Activated CD8-positive, alpha-beta T cell treated with anti-CD3 and anti-CD28 coated beads for 36 hours (primary cell): ENCODE data around the gene TMEM108. TPM values are rescaled to one million over a fixed set of nuclear protein-coding genes. Genes with fewer than 3 reads are reported as not detected.

Source experiments
- ATAC-seq: fragments of 200-7000 bp; cut with Tn5 transposase; one replicate; pipeline ENCODE4 v1.10.0; 2021; ENCODE audit warnings: mild to moderate bottlenecking, moderate library complexity
- CTCF ChIA-PET: fragments of 350-600 bp; sonication (Branson Sonifier 250); formaldehyde crosslinking; loops from one replicate; lab custom pipeline; 2021; ENCODE audit warnings: antibody characterized with exemption; lab: Charles Lee
- POLR2A ChIA-PET: fragments of 350-600 bp; sonication (Branson Sonifier 250); formaldehyde crosslinking; loops from one replicate; lab custom pipeline; 2021; ENCODE audit warnings: antibody characterized with exemption; lab: Charles Lee
- DNase-seq: peaks from one replicate; pipeline ENCODE4 v3.0.0-alpha.2; 2020
- H3K27ac Mint-ChIP-seq: one replicate; pipeline ENCODE4 v1.8.0; 2021; ENCODE audit warnings: mild to moderate bottlenecking, mixed read lengths
- H3K27me3 Mint-ChIP-seq: one replicate; pipeline ENCODE4 v1.8.0; 2021; ENCODE audit warnings: mixed read lengths
- H3K36me3 Mint-ChIP-seq: one replicate; pipeline ENCODE4 v1.8.0; 2021; ENCODE audit warnings: low read depth, mixed read lengths
- H3K4me1 Mint-ChIP-seq: one replicate; pipeline ENCODE4 v1.8.0; 2021; ENCODE audit warnings: low read depth, mixed read lengths
- H3K4me3 Mint-ChIP-seq: one replicate; pipeline ENCODE4 v1.8.0; 2021; ENCODE audit warnings: mild to moderate bottlenecking, moderate library complexity, mixed read lengths
- H3K9me3 Mint-ChIP-seq: one replicate; pipeline ENCODE4 v1.8.0; 2021; ENCODE audit warnings: mixed read lengths
- CTCF ChIP-seq: fragments of 200-600 bp; IDR thresholded peaks from one replicate; pipeline ENCODE4 v1.8.0; 2022; ENCODE audit warnings: antibody characterized with exemption, mild to moderate bottlenecking
- intact Hi-C: fragments of 100-400 bp; cut with micrococcal nuclease; formaldehyde crosslinking; loops from one replicate; pipeline ENCODE4 v1.10.0; 2022
- total RNA-seq, 2 experiments: library from RNA; stranded (reverse); gene quantifications; one replicate each; pipeline ENCODE4 v1.2.3, GENCODE V29; 2021

The TMEM108 gene
- total RNA-seq, 2 experiments from 2014 or later: not detected

DNA sequence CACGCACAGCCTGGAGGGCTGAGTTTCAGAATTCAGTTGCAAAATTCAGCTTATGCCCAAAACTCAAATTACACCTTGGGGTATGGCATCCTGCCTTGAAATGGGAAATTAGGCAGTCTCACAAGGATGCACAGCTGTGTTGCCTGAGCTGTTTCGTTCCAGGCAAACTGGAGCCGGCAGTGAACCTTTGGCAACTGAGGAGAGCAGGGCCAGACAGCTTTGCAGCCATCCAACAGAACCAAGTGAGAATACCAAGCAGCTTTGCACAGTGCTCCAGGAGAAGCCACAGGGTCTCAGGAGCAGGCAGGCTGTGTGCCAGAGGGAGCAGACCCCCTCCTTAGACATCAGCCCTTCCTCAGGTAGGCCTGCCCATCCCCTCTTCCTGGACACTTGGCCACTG, 329.2 kb downstream of the TMEM108 start:
- Mint-ChIP-seq H3K4me3 (no peak overlapping the region), H3K27me3 (no peaks in the 10 kb centered on the region), H3K36me3 (no peaks in the 10 kb centered on the region), H3K9me3 (no peaks in the 10 kb centered on the region), H3K27ac (no peak overlapping the region), H3K4me1 (no peaks in the 10 kb centered on the region)
- no peak for TF ChIP-seq CTCF
- intact Hi-C loops: no loop called here
- ATAC-seq (no peak), DNase-seq (no peak)
- ChIA-PET POLR2A (no interaction called here), CTCF (interaction anchor here (1.2 to 1.5 kb wide), 3 partner anchors 9 to 636 kb away, joined by 3 to 4 read pairs (median 3); no protein-coding TSS in a partner anchor)

- intact Hi-C loops: no loop called here
- Mint-ChIP-seq H3K4me1 (no peaks in the 10 kb centered on the region), H3K27ac (no peak overlapping the region), H3K9me3 (no peaks in the 10 kb centered on the region), H3K36me3 (no peaks in the 10 kb centered on the region), H3K4me3 (no peak overlapping the region), H3K27me3 (no peaks in the 10 kb centered on the region)
- CTCF ChIA-PET: interaction anchor here (1.2 to 1.5 kb wide), 3 partner anchors 9 to 18 kb away, joined by 3 read pairs; no protein-coding TSS in a partner anchor
- POLR2A ChIA-PET: interaction anchor here (0.6 kb wide), 1 partner anchor 592 kb away, joined by 4 read pairs; no protein-coding TSS in a partner anchor
- no peak for DNase-seq
- no peak for TF ChIP-seq CTCF
- ATAC-seq: no peak
These were observed 329.8 kb downstream of the TMEM108 start for GRCh38 chr3:133367956-133368355.

DNA sequence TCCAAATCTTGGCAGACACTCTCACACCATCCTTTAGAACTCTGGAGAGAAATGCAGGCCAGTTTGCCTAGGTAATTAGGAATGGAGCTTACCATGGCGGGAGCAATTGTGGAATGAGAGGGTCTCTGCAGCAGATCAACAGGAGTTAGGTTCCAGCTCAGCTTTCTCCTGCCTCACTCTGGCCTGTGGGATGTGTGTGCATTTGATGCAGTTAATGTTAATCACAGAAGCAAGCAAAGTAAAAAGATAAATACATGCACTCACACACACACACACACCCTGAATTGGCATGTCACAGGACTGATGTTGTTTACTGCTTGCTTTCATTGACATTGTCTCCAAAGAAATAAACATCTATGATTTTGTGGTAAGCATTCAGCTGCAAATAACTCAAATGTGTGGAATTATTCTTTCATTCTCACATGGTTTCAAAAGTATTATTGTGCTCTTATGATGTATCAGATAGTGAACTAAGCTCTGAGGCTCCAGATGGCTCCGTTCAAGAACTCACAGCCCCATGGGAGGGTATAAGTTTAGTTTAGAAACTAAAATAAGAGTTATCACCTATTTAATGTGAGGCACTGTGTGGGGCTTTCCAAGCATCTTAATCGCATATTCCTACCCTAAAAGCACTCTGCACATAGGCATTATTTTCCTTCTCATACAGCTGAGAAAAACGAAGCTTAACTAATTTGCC, 330.3 kb downstream of the TMEM108 start:
- H3K27me3 Mint-ChIP-seq: no peaks in the 10 kb centered on the region
- H3K4me1 Mint-ChIP-seq: no peaks in the 10 kb centered on the region
- DNase-seq (no peak), ATAC-seq (no peak)
- ChIA-PET POLR2A (interaction anchor here (0.6 kb wide), 1 partner anchor 592 kb away, joined by 4 read pairs; no protein-coding TSS in a partner anchor), CTCF (interaction anchor here (1.2 to 1.5 kb wide), 3 partner anchors 8 to 18 kb away, joined by 3 read pairs; no protein-coding TSS in a partner anchor)
- H3K36me3 Mint-ChIP-seq: no peaks in the 10 kb centered on the region
- no peak for TF ChIP-seq CTCF
- intact Hi-C loops: no loop called here
- no peak overlapping the region for H3K27ac Mint-ChIP-seq
- H3K4me3 Mint-ChIP-seq: no peak overlapping the region
- H3K9me3 Mint-ChIP-seq: no peaks in the 10 kb centered on the region

DNA sequence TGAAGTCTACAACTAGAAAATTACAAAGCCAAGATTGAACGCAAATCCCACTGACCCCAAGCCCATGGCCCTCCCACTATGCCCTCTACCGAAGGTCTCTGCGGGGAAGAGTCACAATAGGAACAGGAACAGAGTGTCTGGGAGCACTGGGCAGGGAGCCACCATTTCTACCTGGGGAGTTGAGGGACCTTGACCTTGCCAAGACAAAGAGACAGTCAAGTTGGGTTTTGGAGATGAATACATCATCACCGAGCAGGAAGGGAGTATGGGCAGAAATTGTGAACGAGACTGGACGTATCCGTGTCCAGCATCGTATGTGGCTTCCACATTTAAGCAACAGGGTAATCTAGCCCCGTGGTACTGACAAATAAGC, 330.9 kb downstream of the TMEM108 start:
- Mint-ChIP-seq H3K4me3 (no peak overlapping the region), H3K4me1 (no peaks in the 10 kb centered on the region), H3K36me3 (no peaks in the 10 kb centered on the region), H3K27me3 (no peaks in the 10 kb centered on the region), H3K27ac (no peak overlapping the region), H3K9me3 (no peaks in the 10 kb centered on the region)
- ATAC-seq: no peak
- DNase-seq: no peak
- TF ChIP-seq CTCF: no peak
- POLR2A ChIA-PET: no interaction called here
- intact Hi-C loops: no loop called here
- CTCF ChIA-PET: interaction anchor here (1.2 to 1.5 kb wide), 2 partner anchors 12 to 17 kb away, joined by 3 read pairs; no protein-coding TSS in a partner anchor

DNA sequence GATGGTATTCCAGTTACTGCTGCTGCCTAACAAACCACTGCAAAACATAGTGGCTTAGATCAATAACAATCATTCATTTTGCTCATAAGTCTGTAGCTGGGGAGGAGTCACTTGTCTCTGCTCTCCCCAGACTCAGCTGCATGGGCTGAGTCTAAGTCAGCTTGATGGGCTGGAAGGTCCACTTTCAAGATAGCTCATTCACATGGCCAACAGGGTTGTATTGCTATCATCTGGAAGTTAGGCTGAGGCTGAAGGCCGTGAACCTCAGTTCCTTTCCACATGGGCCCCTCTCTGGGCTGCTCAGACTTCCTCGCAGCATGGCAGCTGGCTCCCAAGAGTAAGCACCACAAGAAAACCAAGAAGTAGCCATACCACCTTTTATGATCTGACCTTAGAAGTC, 333.0 kb downstream of the TMEM108 start:
- intact Hi-C loops: no loop called here
- ATAC-seq (no peak), DNase-seq (no peak)
- Mint-ChIP-seq H3K9me3 (no peaks in the 10 kb centered on the region), H3K4me3 (no peak overlapping the region), H3K4me1 (no peaks in the 10 kb centered on the region), H3K27me3 (no peaks in the 10 kb centered on the region), H3K36me3 (no peaks in the 10 kb centered on the region), H3K27ac (no peak overlapping the region)
- no peak for TF ChIP-seq CTCF
- ChIA-PET CTCF (interaction anchor here (1.0 kb wide), 1 partner anchor 19 kb away, joined by 3 read pairs; no protein-coding TSS in a partner anchor), POLR2A (no interaction called here)
